NCI-H82 treated with DMSO at 0.1 percent for 48 hours (cell line): ENCODE measurements around the gene C11orf68.
"Not testable (repeated sequence)": the region's sequence is repeated elsewhere in the genome, so short reads cannot be mapped to it uniquely, and the experiment has no call there.

Source experiments
- DNase-seq: peaks from one replicate; lab custom pipeline; 2025; ENCODE audit not compliant: unreplicated experiment; lab: John Stamatoyannopoulos, UW

C11orf68 gene

GRCh38 chr11:65915101-65915820 lies 3.6 kb downstream of the C11orf68 start:
- DNase-seq, result no peak

- DNase-seq, result no peak
These were observed 6.0 kb downstream of the C11orf68 start for GRCh38 chr11:65912845-65913244.

- no peak for DNase-seq
These were observed 6.9 kb downstream of the C11orf68 start for GRCh38 chr11:65911682-65912568.

GRCh38 chr11:65907878-65908277 lies 11.0 kb downstream of the C11orf68 start:
- no peak for DNase-seq

GRCh38 chr11:65906602-65907001 lies 12.3 kb downstream of the C11orf68 start:
- DNase-seq, result no peak

- DNase-seq, result no peak
These were observed 15.1 kb downstream of the C11orf68 start for GRCh38 chr11:65903715-65904114.

GRCh38 chr11:65903068-65903481 lies 15.8 kb downstream of the C11orf68 start:
- no peak for DNase-seq

- no peak for DNase-seq
These were observed 18.0 kb downstream of the C11orf68 start for GRCh38 chr11:65900899-65901180.

- no peak for DNase-seq
These were observed 18.6 kb downstream of the C11orf68 start, which contains the start of gene FOSL1 for GRCh38 chr11:65900125-65900898. Gene FOSL1, minus strand, starts transcription at chr11:65900388. Its CDS starts 49 bp downstream, at chr11:65900339.

- no peak for DNase-seq
These were observed 19.3 kb downstream of the C11orf68 start for GRCh38 chr11:65899356-65900124.

GRCh38 chr11:65898656-65899355 lies 20.1 kb downstream of the C11orf68 start:
- DNase-seq, result no peak

- DNase-seq, result no peak
These were observed 21.8 kb downstream of the C11orf68 start for GRCh38 chr11:65897020-65897471.

- DNase-seq, result no peak
These were observed 22.5 kb downstream of the C11orf68 start for GRCh38 chr11:65896034-65896999.

GRCh38 chr11:65895482-65895981 lies 23.3 kb downstream of the C11orf68 start:
- no peak for DNase-seq

- no peak for DNase-seq
These were observed 24.7 kb downstream of the C11orf68 start for GRCh38 chr11:65894034-65894591.

- DNase-seq, result no peak
These were observed 26.1 kb downstream of the C11orf68 start for GRCh38 chr11:65892661-65893317.

- DNase-seq, result not testable (repeated sequence)
These were observed 26.7 kb downstream of the C11orf68 start for GRCh38 chr11:65892137-65892540.
